Cardiac muscle cell (in vitro differentiated cells and primary cell): Measurements from ENCODE around the gene CFAP70. TPM values are rescaled to one million over a fixed set of nuclear protein-coding genes. Genes with fewer than 3 reads are reported as not detected.
A peak's percentile ranks its signal among the peaks of the same experiment; 100 is the strongest.

Experiments
- DNase-seq, 2 donors: peaks; one replicate each; pipeline versions ENCODE4 v3.0.0 to v3.0.0-alpha.2; 2010 to 2017; ENCODE audit warnings: low read depth in 1 of 2, low spot score in 1 of 2
- H3K27ac ChIP-seq: fragments of 200-600 bp; sonication (generic); 2 replicates; pipeline ENCODE4 v1.5.1; 2016
- H3K27me3 ChIP-seq: fragments of 200-600 bp; sonication (generic); 2 replicates; pipeline ENCODE4 v1.6.0; 2016; ENCODE audit warnings: control low read depth
- H3K36me3 ChIP-seq: fragments of 200-600 bp; sonication (generic); 2 replicates; pipeline ENCODE4 v1.5.1; 2016; ENCODE audit warnings: control low read depth
- H3K4me1 ChIP-seq: fragments of 200-600 bp; sonication (generic); 2 replicates; pipeline ENCODE4 v1.8.1; 2017; ENCODE audit warnings: low read depth, mild to moderate bottlenecking, mixed run types
- H3K4me3 ChIP-seq: fragments of 200-600 bp; sonication (generic); 2 replicates; pipeline ENCODE4 v1.5.1; 2016; ENCODE audit warnings: mild to moderate bottlenecking
- H3K9me3 ChIP-seq: fragments of 200-600 bp; sonication (generic); 2 replicates; pipeline ENCODE4 v1.5.1; 2017; ENCODE audit warnings: low read depth, mild to moderate bottlenecking, control low read depth
- CTCF ChIP-seq: IDR thresholded peaks from 2 replicates; pipeline ENCODE4 v1.5.1; 2012; ENCODE audit warnings: low read depth, mild to moderate bottlenecking, low read length
- polyA plus RNA-seq: library from polyadenylated mRNA; unstranded; fragments of >200 nt; fragmentation: Nextera tagmentation; extraction: Ambion mirVana; gene quantifications from 2 replicates; pipeline ENCODE4 v1.2.1, GENCODE V29; 2016
- total RNA-seq: library from RNA; depleted of rRNA; stranded (reverse); fragments of >200 nt; gene quantifications from 2 replicates; pipeline ENCODE4 v1.2.3, GENCODE V29; 2016

Gene CFAP70
- total and polyA plus RNA-seq, 2 experiments from 2014 or later = 1.9 to 4.0 TPM

- H3K27ac ChIP-seq = no peak overlapping the region
- H3K27me3 ChIP-seq = no peaks in the 10 kb centered on the region
- H3K9me3 ChIP-seq = no peaks in the 10 kb centered on the region
- H3K4me1 ChIP-seq = no peaks in the 10 kb centered on the region
- no peak overlapping the region for H3K4me3 ChIP-seq
- TF ChIP-seq CTCF = no peak
- no peaks in the 10 kb centered on the region for H3K36me3 ChIP-seq
- no peak for DNase-seq
These were observed 68.7 kb downstream of the CFAP70 start for GRCh38 chr10:73289958-73290357.

- H3K27ac ChIP-seq = no peak overlapping the region
- H3K36me3 ChIP-seq = no peaks in the 10 kb centered on the region
- no peak for DNase-seq
- H3K27me3 ChIP-seq = no peaks in the 10 kb centered on the region
- TF ChIP-seq CTCF = no peak
- H3K4me3 ChIP-seq = no peak overlapping the region
- no peaks in the 10 kb centered on the region for H3K4me1 ChIP-seq
- no peaks in the 10 kb centered on the region for H3K9me3 ChIP-seq
These were observed 71.2 kb downstream of the CFAP70 start for GRCh38 chr10:73287441-73287840.

- Histone ChIP-seq H3K4me3 (no peak overlapping the region), H3K27me3 (no peaks in the 10 kb centered on the region), H3K36me3 (no peaks in the 10 kb centered on the region), H3K4me1 (peaks cover 4% of the 10 kb centered on the region), H3K27ac (no peak overlapping the region), H3K9me3 (no peaks in the 10 kb centered on the region)
- no peak for DNase-seq
- TF ChIP-seq CTCF = no peak
These were observed 77.6 kb downstream of the CFAP70 start for GRCh38 chr10:73281097-73281496.

GRCh38 chr10:73264423-73264822 is 94.2 kb downstream of the CFAP70 start:
- H3K4me3 ChIP-seq = no peak overlapping the region
- H3K36me3 ChIP-seq = no peaks in the 10 kb centered on the region
- TF ChIP-seq CTCF = no peak
- DNase-seq = no peak
- H3K9me3 ChIP-seq = no peaks in the 10 kb centered on the region
- no peaks in the 10 kb centered on the region for H3K27me3 ChIP-seq
- no peak overlapping the region for H3K27ac ChIP-seq
- H3K4me1 ChIP-seq = no peaks in the 10 kb centered on the region

- Histone ChIP-seq H3K36me3 (no peaks in the 10 kb centered on the region), H3K27ac (no peak overlapping the region), H3K4me1 (no peaks in the 10 kb centered on the region), H3K4me3 (no peak overlapping the region), H3K9me3 (no peaks in the 10 kb centered on the region), H3K27me3 (no peaks in the 10 kb centered on the region)
- DNase-seq = peak in 1 of 2 donors; percentile 39
- TF ChIP-seq CTCF = peak; percentile 57
These were observed 94.8 kb downstream of the CFAP70 start for GRCh38 chr10:73263693-73264347.
